Eye (tissue), 1 donor: ENCODE results near the gene APCDD1.
A peak's percentile ranks its signal among the peaks of the same experiment; 100 is the strongest.

Source experiments
- DNase-seq: peaks from one replicate; pipeline ENCODE4 v3.0.0-alpha.2; 2015

APCDD1 gene

GRCh38 chr18:10432781-10433180 lies 21.7 kb upstream of the APCDD1 start:
- no peak for DNase-seq

- no peak for DNase-seq
Observed at GRCh38 chr18:10436160-10436559, 18.3 kb upstream of the APCDD1 start.

- no peak for DNase-seq
Observed at GRCh38 chr18:10437837-10438236, 16.6 kb upstream of the APCDD1 start.

GRCh38 chr18:10439898-10440297 lies 14.5 kb upstream of the APCDD1 start:
- no peak for DNase-seq

GRCh38 chr18:10440884-10441283 lies 13.6 kb upstream of the APCDD1 start:
- peak; percentile 74 for DNase-seq

- no peak for DNase-seq
Observed at GRCh38 chr18:10441472-10441871, 13.0 kb upstream of the APCDD1 start.

- peak; percentile 46 for DNase-seq
Observed at GRCh38 chr18:10442551-10442971, 11.9 kb upstream of the APCDD1 start.

- no peak for DNase-seq
Observed at GRCh38 chr18:10443001-10443400, 11.4 kb upstream of the APCDD1 start.

- DNase-seq, result no peak
Observed at GRCh38 chr18:10444314-10445006, 10.0 kb upstream of the APCDD1 start.

GRCh38 chr18:10449396-10449795 lies 5.0 kb upstream of the APCDD1 start:
- no peak for DNase-seq

- DNase-seq, result no peak
Observed at GRCh38 chr18:10450986-10451385, 3.4 kb upstream of the APCDD1 start.

- no peak for DNase-seq
Observed at GRCh38 chr18:10453261-10453805, 1.1 kb upstream of the APCDD1 start.

GRCh38 chr18:10454681-10455557 lies 484 bp downstream of the APCDD1 start:
- peak; percentile 71 for DNase-seq

GRCh38 chr18:10455726-10456453 lies 1.5 kb downstream of the APCDD1 start:
- DNase-seq, result peak; percentile 48

- no peak for DNase-seq
Observed at GRCh38 chr18:10456718-10457117, 2.3 kb downstream of the APCDD1 start.

- DNase-seq, result no peak
Observed at GRCh38 chr18:10457128-10457527, 2.7 kb downstream of the APCDD1 start.

- no peak for DNase-seq
Observed at GRCh38 chr18:10457767-10458166, 3.3 kb downstream of the APCDD1 start.

GRCh38 chr18:10458691-10459090 lies 4.3 kb downstream of the APCDD1 start:
- DNase-seq, result no peak

GRCh38 chr18:10459587-10459986 lies 5.2 kb downstream of the APCDD1 start:
- DNase-seq, result no peak

- DNase-seq, result no peak
Observed at GRCh38 chr18:10460414-10461018, 6.1 kb downstream of the APCDD1 start.

- DNase-seq, result no peak
Observed at GRCh38 chr18:10461989-10462388, 7.6 kb downstream of the APCDD1 start.

- no peak for DNase-seq
Observed at GRCh38 chr18:10462597-10462996, 8.2 kb downstream of the APCDD1 start.

- no peak for DNase-seq
Observed at GRCh38 chr18:10463096-10463495, 8.7 kb downstream of the APCDD1 start.
